ENCODE data around the gene PTPRT. TPM values are rescaled to one million over a fixed set of nuclear protein-coding genes. Genes with fewer than 3 reads are reported as not detected.

PTPRT gene
- total RNA-seq, 2 experiments from 2014 or later, result not detected

- no peak for TF ChIP-seq CTCF (IDR thresholded peaks at IDR 0.05)
- Mint-ChIP-seq H3K9me3 (peaks cover 14% of the 10 kb centered on the region), H3K27me3 (no peaks in the 10 kb centered on the region), H3K27ac (no peak overlapping the region), H3K4me3 (no peak overlapping the region), H3K4me1 (ENCODE audit: low read depth) (no peaks in the 10 kb centered on the region), H3K36me3 (ENCODE audit: low read depth) (no peaks in the 10 kb centered on the region)
- CTCF ChIA-PET, result no interaction called here
- DNase-seq (no peak), ATAC-seq (no peak)
- intact Hi-C loops (cut with micrococcal nuclease), result no loop called here
- POLR2A ChIA-PET, result no interaction called here
Observed at GRCh38 chr20:42611889-42612837, 577.5 kb downstream of the PTPRT start.

- H3K9me3 Mint-ChIP-seq, result peaks cover 14% of the 10 kb centered on the region
- ChIA-PET POLR2A (no interaction called here), CTCF (no interaction called here)
- DNase-seq (no peak), ATAC-seq (no peak)
- TF ChIP-seq CTCF (IDR thresholded peaks at IDR 0.05), result no peak
- H3K27ac Mint-ChIP-seq, result no peak overlapping the region
- H3K4me3 Mint-ChIP-seq, result no peak overlapping the region
- no peaks in the 10 kb centered on the region for H3K36me3 Mint-ChIP-seq (ENCODE audit: low read depth)
- H3K4me1 Mint-ChIP-seq (ENCODE audit: low read depth), result no peaks in the 10 kb centered on the region
- intact Hi-C loops (cut with micrococcal nuclease), result no loop called here
- no peaks in the 10 kb centered on the region for H3K27me3 Mint-ChIP-seq
Observed at GRCh38 chr20:42611423-42611822, 578.3 kb downstream of the PTPRT start.

- Mint-ChIP-seq H3K4me1 (ENCODE audit: low read depth) (no peaks in the 10 kb centered on the region), H3K4me3 (no peak overlapping the region), H3K27ac (no peak overlapping the region), H3K36me3 (ENCODE audit: low read depth) (no peaks in the 10 kb centered on the region), H3K27me3 (no peaks in the 10 kb centered on the region), H3K9me3 (peaks cover 14% of the 10 kb centered on the region)
- ATAC-seq (no peak), DNase-seq (no peak)
- intact Hi-C loops (cut with micrococcal nuclease), result no loop called here
- POLR2A ChIA-PET, result no interaction called here
- CTCF ChIA-PET, result no interaction called here
- no peak for TF ChIP-seq CTCF (IDR thresholded peaks at IDR 0.05)
Observed at GRCh38 chr20:42610070-42610469, 579.6 kb downstream of the PTPRT start.

GRCh38 chr20:42609618-42610017, 580.1 kb downstream of the PTPRT start:
- Mint-ChIP-seq H3K36me3 (ENCODE audit: low read depth) (no peaks in the 10 kb centered on the region), H3K27ac (no peak overlapping the region), H3K9me3 (peaks cover 14% of the 10 kb centered on the region), H3K27me3 (no peaks in the 10 kb centered on the region), H3K4me1 (ENCODE audit: low read depth) (no peaks in the 10 kb centered on the region), H3K4me3 (no peak overlapping the region)
- ATAC-seq (no peak), DNase-seq (no peak)
- ChIA-PET POLR2A (no interaction called here), CTCF (no interaction called here)
- intact Hi-C loops (cut with micrococcal nuclease), result no loop called here
- TF ChIP-seq CTCF (IDR thresholded peaks at IDR 0.05), result no peak

Data from activated CD8-positive, alpha-beta T cell treated with anti-CD3 and anti-CD28 coated beads for 36 hours (primary cell).